Measurements from ENCODE around the gene AFG1L.

The AFG1L gene

GRCh38 chr6:108452711-108453195, 157.9 kb downstream of the AFG1L start:
- no peak for DNase-seq (ENCODE audit: low read depth in 2 of 2)

GRCh38 chr6:108453601-108454185, 158.8 kb downstream of the AFG1L start:
- no peak for DNase-seq (ENCODE audit: low read depth in 2 of 2)

- DNase-seq (ENCODE audit: low read depth in 2 of 2): no peak
Observed at GRCh38 chr6:108454356-108454755, 159.5 kb downstream of the AFG1L start.

- no peak for DNase-seq (ENCODE audit: low read depth in 2 of 2)
Observed at GRCh38 chr6:108455688-108456087, 160.8 kb downstream of the AFG1L start.

GRCh38 chr6:108463784-108464183, 168.9 kb downstream of the AFG1L start:
- no peak for DNase-seq (ENCODE audit: low read depth in 2 of 2)

- DNase-seq (ENCODE audit: low read depth in 2 of 2): no peak
Observed at GRCh38 chr6:108464418-108465097, 169.7 kb downstream of the AFG1L start.

- DNase-seq (ENCODE audit: low read depth in 2 of 2): no peak
Observed at GRCh38 chr6:108465098-108465495, 170.2 kb downstream of the AFG1L start.

- no peak for DNase-seq (ENCODE audit: low read depth in 2 of 2)
Observed at GRCh38 chr6:108468346-108468745, 173.5 kb downstream of the AFG1L start.

GRCh38 chr6:108469316-108469715, 174.5 kb downstream of the AFG1L start:
- no peak for DNase-seq (ENCODE audit: low read depth in 2 of 2)

GRCh38 chr6:108473197-108473596, 178.3 kb downstream of the AFG1L start:
- no peak for DNase-seq (ENCODE audit: low read depth in 2 of 2)

- no peak for DNase-seq (ENCODE audit: low read depth in 2 of 2)
Observed at GRCh38 chr6:108476376-108476775, 181.5 kb downstream of the AFG1L start.

- no peak for DNase-seq (ENCODE audit: low read depth in 2 of 2)
Observed at GRCh38 chr6:108476847-108477430, 182.1 kb downstream of the AFG1L start.

GRCh38 chr6:108482559-108482958, 187.7 kb downstream of the AFG1L start:
- DNase-seq (ENCODE audit: low read depth in 2 of 2): no peak

GRCh38 chr6:108484016-108484415, 189.2 kb downstream of the AFG1L start:
- no peak for DNase-seq (ENCODE audit: low read depth in 2 of 2)

GRCh38 chr6:108489699-108490098, 194.8 kb downstream of the AFG1L start:
- no peak for DNase-seq (ENCODE audit: low read depth in 2 of 2)

- DNase-seq (ENCODE audit: low read depth in 2 of 2): no peak
Observed at GRCh38 chr6:108492131-108492766, 197.4 kb downstream of the AFG1L start.

- DNase-seq (ENCODE audit: low read depth in 2 of 2): no peak
Observed at GRCh38 chr6:108494434-108494833, 199.6 kb downstream of the AFG1L start.

GRCh38 chr6:108497883-108498282, 203.0 kb downstream of the AFG1L start:
- no peak for DNase-seq (ENCODE audit: low read depth in 2 of 2)

- no peak for DNase-seq (ENCODE audit: low read depth in 2 of 2)
Observed at GRCh38 chr6:108501559-108501958, 206.7 kb downstream of the AFG1L start.

- DNase-seq (ENCODE audit: low read depth in 2 of 2): no peak
Observed at GRCh38 chr6:108502832-108503231, 208.0 kb downstream of the AFG1L start.

- no peak for DNase-seq (ENCODE audit: low read depth in 2 of 2)
Observed at GRCh38 chr6:108507316-108507715, 212.5 kb downstream of the AFG1L start.

GRCh38 chr6:108510461-108511319, 215.8 kb downstream of the AFG1L start:
- DNase-seq (ENCODE audit: low read depth in 2 of 2): no peak
